GM18505 (cell line): ENCODE results near the gene TMEM239.
"Not testable (repeated sequence)": the region's sequence is repeated elsewhere in the genome, so short reads cannot be mapped to it uniquely, and the experiment has no call there.

ENCODE experiments used
- ATAC-seq: cut with Tn5 transposase; IDR thresholded peaks from one replicate; pipeline ENCODE4 v1.9.1; 2021; ENCODE audit not compliant: unreplicated experiment
- POLR2A ChIP-seq: IDR thresholded peaks from 4 replicates; pipeline ENCODE4 v1.6.1; 2011; ENCODE audit warnings: borderline replicate concordance; ENCODE audit not compliant: insufficient read depth, insufficient read length; ENCODE audit errors: extremely low read depth

The TMEM239 gene

DNA sequence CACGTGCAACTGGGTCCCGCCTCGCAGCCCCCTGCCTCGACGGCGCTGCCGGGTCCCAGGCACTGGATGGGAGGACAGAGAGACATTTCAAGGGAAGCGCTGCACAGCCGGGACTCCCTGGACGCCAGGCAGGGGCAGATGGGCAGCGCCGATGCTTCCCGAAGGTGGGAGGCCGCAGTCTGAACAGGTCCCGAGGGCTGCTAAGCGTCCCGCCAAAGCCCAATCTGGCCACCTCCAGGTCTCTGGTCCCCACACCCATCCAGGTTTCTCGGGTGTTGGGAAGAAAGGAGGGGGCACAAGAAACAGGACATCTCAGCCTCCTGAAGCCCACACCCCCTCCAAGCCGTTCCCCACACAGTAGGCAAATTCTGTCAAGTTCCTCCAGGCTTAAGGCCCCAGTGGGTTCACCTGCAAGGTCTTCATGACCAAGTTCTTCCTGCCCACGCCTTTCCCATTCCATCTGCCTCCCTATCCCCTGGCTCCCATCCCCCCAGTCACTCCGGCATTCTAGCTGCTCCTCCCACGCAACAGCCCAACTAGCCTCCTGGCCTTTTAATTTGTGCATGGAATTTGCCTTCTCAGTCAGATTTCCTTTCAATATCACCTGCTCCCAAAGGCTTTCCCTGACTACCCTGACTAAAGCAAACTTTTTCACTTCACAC lies 10.3 kb upstream of the TMEM239 start:
- TF ChIP-seq POLR2A = no peak
- ATAC-seq = no peak

- TF ChIP-seq POLR2A = no peak
- ATAC-seq = no peak
Observed at GRCh38 chr20:2806351-2806701, 9.8 kb upstream of the TMEM239 start.

- no peak for TF ChIP-seq POLR2A
- ATAC-seq = no peak
Observed at GRCh38 chr20:2807019-2807418, 9.1 kb upstream of the TMEM239 start.

DNA sequence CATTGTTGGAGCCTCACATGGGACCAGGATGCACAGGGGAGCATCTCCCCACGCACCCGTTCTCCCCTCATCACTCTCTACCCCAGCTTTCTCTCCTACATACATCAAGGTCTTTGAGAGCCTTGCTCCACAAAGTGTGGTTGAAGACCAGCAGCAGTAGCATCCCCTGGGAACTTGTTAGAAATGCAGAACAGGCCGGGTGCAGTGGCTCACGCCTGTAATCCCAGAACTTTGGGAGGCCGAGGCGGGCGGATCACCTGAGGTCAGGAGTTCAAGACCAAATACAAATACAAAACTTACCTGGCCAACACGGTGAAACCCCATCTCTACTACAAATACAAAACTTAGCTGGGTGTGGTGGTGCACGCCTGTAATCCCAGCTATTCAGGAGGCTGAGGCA lies 8.2 kb upstream of the TMEM239 start:
- ATAC-seq = not testable (repeated sequence)

DNA sequence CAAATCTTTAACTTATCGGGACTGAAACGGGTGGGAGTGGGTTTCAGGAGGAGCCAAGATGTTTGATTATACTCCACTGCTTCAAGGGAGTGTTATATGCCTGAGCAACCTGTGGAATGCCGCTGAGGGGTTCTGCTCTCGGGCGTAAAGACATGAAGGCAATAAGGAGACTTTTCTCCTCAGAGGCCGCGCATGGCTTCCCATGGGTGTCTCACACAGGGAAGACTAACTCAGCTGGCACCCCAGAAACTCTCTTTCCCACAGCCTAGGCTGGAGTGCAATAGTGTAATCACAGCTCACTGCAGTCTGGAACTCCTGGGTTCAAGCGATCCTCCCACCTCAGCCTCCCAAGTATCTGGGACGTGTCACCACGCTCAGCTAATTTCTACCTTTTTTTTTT lies 6.5 kb upstream of the TMEM239 start:
- ATAC-seq = no peak

GRCh38 chr20:2812189-2812588 lies 4.0 kb upstream of the TMEM239 start:
- TF ChIP-seq POLR2A = no peak
- no peak for ATAC-seq

More for the DNA sequence above, 6.5 kb upstream of the TMEM239 start:
- no peak for TF ChIP-seq POLR2A

DNA sequence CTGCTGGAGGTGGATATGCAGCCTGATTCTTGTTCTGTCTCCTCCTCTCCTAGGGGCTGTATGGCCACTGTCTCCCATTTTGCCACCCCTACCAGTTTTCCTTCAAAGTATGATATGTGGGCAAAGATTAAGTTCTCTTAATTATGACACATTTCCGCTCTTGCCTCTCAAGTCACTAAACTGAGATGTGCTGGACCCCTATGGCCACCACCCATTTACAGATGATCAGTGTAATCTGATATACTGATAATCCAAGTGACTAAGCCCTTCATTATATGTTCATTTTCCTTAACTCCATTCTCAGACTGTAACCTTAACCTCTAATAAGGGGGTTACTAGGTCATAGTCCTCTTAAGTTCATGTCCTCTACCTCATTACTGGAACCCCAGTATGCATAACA lies 2.1 kb upstream of the TMEM239 start:
- no peak for ATAC-seq
- TF ChIP-seq POLR2A = no peak

- TF ChIP-seq POLR2A = no peak
Observed at GRCh38 chr20:2814587-2815051, 1.5 kb upstream of the TMEM239 start, which contains the start of gene C20orf141. Gene C20orf141, plus strand, starts transcription at chr20:2814987. Its CDS starts 198 bp downstream, at chr20:2815185.

GRCh38 chr20:2815242-2815900 lies 793 bp upstream of the TMEM239 start:
- ATAC-seq = no peak
- no peak for TF ChIP-seq POLR2A

More at GRCh38 chr20:2814587-2815051, 1.5 kb upstream of the TMEM239 start, which contains the start of gene C20orf141:
- no peak for ATAC-seq

GRCh38 chr20:2816583-2817340 lies 598 bp downstream of the TMEM239 start:
- TF ChIP-seq POLR2A = no peak
- no peak for ATAC-seq

DNA sequence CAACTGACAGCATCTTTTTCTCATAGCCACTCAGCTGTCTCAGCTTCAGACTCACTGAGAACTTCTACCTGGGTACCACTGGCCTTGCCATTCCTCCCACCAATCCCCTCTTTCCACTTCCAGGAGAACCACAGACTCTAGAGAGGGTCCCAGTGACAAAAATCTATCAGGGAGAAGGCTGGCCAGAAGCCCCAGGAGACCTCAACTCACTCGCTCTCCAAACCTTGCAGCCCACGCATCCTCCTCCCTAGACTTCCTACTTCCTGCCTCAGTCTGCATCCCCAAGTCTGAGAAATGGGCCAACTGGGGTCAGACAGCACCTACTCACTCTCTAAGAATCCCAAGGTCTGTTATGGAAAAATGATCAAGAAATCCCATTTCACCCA lies 1.2 kb downstream of the TMEM239 start:
- no peak for ATAC-seq
- TF ChIP-seq POLR2A = no peak

GRCh38 chr20:2817891-2818595 lies 1.9 kb downstream of the TMEM239 start:
- no peak for TF ChIP-seq POLR2A

GRCh38 chr20:2820084-2820895 lies 4.1 kb downstream of the TMEM239 start:
- ATAC-seq = no peak
- TF ChIP-seq POLR2A = no peak

More at GRCh38 chr20:2817891-2818595, 1.9 kb downstream of the TMEM239 start:
- no peak for ATAC-seq
